HCT116 (cell line): ENCODE data around the gene NRCAM.

Experiments used
- ATF3 ChIP-seq: IDR thresholded peaks from 2 replicates; pipeline ENCODE4 v1.6.1; 2012
- CEBPB ChIP-seq: IDR thresholded peaks from 2 replicates; pipeline ENCODE4 v1.6.1; 2012; ENCODE audit warnings: low read depth
- CTCF ChIP-seq, 3 experiments: fragments of 200-600 bp in 1 of 3; sonication (generic) in 1 of 3; IDR thresholded peaks in 2 of 3; conservative IDR thresholded peaks in 1 of 3; 2 replicates each; pipeline ENCODE4 v1.5.1; 2012 to 2017; ENCODE audit warnings: low read depth in 2 of 3, low read length in 2 of 3, antibody characterized with exemption in 1 of 3, borderline replicate concordance in 1 of 3, control low read depth in 1 of 3, mild to moderate bottlenecking in 1 of 3, mixed read lengths in 1 of 3, mixed run types in 1 of 3, moderate library complexity in 1 of 3; ENCODE audit not compliant: insufficient read depth in 1 of 3
- EZH2 ChIP-seq: fragments of 200-600 bp; sonication (generic); IDR thresholded peaks from 2 replicates; pipeline ENCODE4 v1.6.1; 2017; ENCODE audit warnings: antibody characterized with exemption, mixed run types
- EZH2phosphoT487 ChIP-seq: fragments of 200-600 bp; IDR thresholded peaks from 2 replicates; pipeline ENCODE4 v1.6.1; 2018; ENCODE audit warnings: antibody characterized with exemption, borderline replicate concordance
- POLR2A ChIP-seq: IDR thresholded peaks from 2 replicates; pipeline ENCODE4 v1.7.0; 2011; ENCODE audit warnings: borderline replicate concordance; ENCODE audit not compliant: insufficient read depth, insufficient read length; ENCODE audit errors: extremely low read depth
- POLR2AphosphoS5 ChIP-seq: IDR thresholded peaks from 2 replicates; pipeline ENCODE4 v1.6.1; 2011; ENCODE audit warnings: mild to moderate bottlenecking, low read depth, low read length, moderate library complexity
- RAD21 ChIP-seq: IDR thresholded peaks from 2 replicates; pipeline ENCODE4 v1.6.1; 2012; ENCODE audit warnings: low read depth, mild to moderate bottlenecking
- SIN3A ChIP-seq: IDR thresholded peaks from 2 replicates; pipeline ENCODE4 v1.6.1; 2012; ENCODE audit warnings: low read depth
- YY1 ChIP-seq: IDR thresholded peaks from 2 replicates; pipeline ENCODE4 v1.6.1; 2011; ENCODE audit warnings: low read length, low read depth, moderate library complexity, mild to moderate bottlenecking; ENCODE audit not compliant: insufficient replicate concordance; ENCODE audit errors: extremely low read depth
- ZBTB33 ChIP-seq: IDR thresholded peaks from 2 replicates; pipeline ENCODE4 v1.6.1; 2011; ENCODE audit warnings: mild to moderate bottlenecking, low read length, moderate library complexity; ENCODE audit not compliant: insufficient replicate concordance; ENCODE audit errors: extremely low read depth

DNA sequence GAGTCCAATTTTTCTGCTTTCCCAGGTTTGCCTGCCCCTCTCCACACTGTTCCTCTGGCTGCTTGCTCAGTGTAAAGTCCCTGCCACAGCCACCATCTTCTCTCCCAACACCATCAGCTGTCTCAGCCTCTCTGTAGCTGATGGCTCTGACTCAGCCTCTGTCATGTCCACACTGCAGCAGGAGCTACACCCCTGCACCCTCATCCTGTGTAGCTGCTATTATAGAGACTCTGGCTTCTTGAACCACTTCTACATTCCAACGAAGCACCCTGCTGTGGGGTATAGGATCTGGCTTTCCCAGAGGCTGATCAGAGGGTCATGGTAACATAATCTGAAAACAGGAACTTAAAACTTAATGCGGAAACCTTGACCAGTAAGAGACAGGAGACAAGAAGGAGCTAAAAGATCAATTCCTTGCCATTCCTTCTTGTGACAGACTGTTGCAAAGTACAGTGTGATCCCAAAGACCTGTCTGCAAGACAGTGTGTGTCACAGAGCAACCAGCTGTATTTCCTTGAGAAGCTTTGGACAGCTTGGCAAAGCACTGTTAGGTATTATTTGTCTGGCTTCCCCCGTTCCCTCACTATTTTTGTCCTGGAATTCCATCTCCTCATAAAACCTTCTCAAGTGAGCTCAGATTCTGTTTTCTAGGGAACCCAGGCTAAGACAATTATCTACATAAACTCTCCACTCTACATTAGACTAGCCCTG is 42.3 kb downstream of the NRCAM start:
- TF ChIP-seq YY1, result no peak
- no peak for TF ChIP-seq EZH2phosphoT487
- TF ChIP-seq SIN3A, result no peak
- no peak for TF ChIP-seq EZH2
- TF ChIP-seq ZBTB33, result no peak
- no peak for TF ChIP-seq CTCF (IDR thresholded peaks at IDR 0.05 in 2 of 3, conservative IDR thresholded peaks at IDR 0.05 in 1 of 3; ENCODE audit: borderline replicate concordance in 1 of 3, insufficient read depth in 1 of 3, low read depth in 2 of 3, low read length in 2 of 3)
- TF ChIP-seq POLR2A, result no peak
- no peak for TF ChIP-seq POLR2AphosphoS5
- no peak for TF ChIP-seq ATF3
- no peak for TF ChIP-seq CEBPB
- TF ChIP-seq RAD21, result no peak
